Hepatocyte (in vitro differentiated cells): ENCODE measurements around the gene LMF1.

Experiments used
- EZH2 ChIP-seq: fragments of 200-600 bp; sonication (generic); IDR thresholded peaks from 2 replicates; pipeline ENCODE4 v1.6.1; 2016; ENCODE audit warnings: antibody characterized with exemption, mild to moderate bottlenecking, borderline replicate concordance
- EZH2phosphoT487 ChIP-seq: fragments of 200-600 bp; sonication (generic); IDR thresholded peaks from one replicate; pipeline ENCODE4 v1.6.1; 2018; ENCODE audit warnings: antibody characterized with exemption, mild to moderate bottlenecking, low read depth, moderate library complexity; ENCODE audit not compliant: unreplicated experiment, severe bottlenecking
- TF ChIP-seq, protein P1 (sequence below): fragments of 200-600 bp; sonication (generic); IDR thresholded peaks from 2 replicates; pipeline ENCODE4 v1.5.1; 2016; ENCODE audit warnings: antibody characterized with exemption, mild to moderate bottlenecking; ENCODE audit not compliant: poor library complexity

DNA sequence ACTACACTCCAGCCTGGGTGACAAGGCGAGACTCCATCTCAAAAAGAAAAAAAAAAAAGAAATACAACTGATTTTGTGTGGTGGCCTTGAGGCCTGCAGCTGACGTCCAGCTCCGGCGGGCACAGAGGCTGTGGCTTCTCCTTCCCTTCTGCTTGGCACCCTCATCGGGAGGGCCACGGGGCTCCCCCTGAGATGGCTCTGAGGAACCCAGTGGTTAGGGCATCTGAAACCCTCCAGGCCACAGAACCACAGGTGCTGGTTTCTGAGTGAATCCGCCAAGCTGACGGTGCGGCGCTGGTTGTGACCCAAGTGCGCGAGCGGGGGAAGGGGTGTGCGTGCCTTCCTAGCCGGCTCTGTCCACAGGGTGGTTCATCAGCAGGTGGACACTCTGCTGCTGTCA lies 63.4 kb downstream of the LMF1 start:
- TF ChIP-seq, protein P1, sequence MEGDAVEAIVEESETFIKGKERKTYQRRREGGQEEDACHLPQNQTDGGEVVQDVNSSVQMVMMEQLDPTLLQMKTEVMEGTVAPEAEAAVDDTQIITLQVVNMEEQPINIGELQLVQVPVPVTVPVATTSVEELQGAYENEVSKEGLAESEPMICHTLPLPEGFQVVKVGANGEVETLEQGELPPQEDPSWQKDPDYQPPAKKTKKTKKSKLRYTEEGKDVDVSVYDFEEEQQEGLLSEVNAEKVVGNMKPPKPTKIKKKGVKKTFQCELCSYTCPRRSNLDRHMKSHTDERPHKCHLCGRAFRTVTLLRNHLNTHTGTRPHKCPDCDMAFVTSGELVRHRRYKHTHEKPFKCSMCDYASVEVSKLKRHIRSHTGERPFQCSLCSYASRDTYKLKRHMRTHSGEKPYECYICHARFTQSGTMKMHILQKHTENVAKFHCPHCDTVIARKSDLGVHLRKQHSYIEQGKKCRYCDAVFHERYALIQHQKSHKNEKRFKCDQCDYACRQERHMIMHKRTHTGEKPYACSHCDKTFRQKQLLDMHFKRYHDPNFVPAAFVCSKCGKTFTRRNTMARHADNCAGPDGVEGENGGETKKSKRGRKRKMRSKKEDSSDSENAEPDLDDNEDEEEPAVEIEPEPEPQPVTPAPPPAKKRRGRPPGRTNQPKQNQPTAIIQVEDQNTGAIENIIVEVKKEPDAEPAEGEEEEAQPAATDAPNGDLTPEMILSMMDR: no peak
- no peak for TF ChIP-seq EZH2
- TF ChIP-seq EZH2phosphoT487: no peak
